B cell (primary cell): Measurements from ENCODE around the gene IPO8. TPM values are rescaled to one million over a fixed set of nuclear protein-coding genes. Genes with fewer than 3 reads are reported as not detected.

Experiments
- ATAC-seq: fragments of 200-7000 bp; cut with Tn5 transposase; one replicate; pipeline ENCODE4 v1.10.0; 2021; ENCODE audit warnings: low read depth, mild to moderate bottlenecking, moderate number of reproducible peaks, moderate library complexity
- CTCF ChIA-PET: fragments of 350-600 bp; sonication (Branson Sonifier 250); formaldehyde crosslinking; loops from one replicate; lab custom pipeline; 2021; ENCODE audit warnings: antibody characterized with exemption, inconsistent platforms; lab: Charles Lee
- POLR2A ChIA-PET: fragments of 350-600 bp; sonication (Branson Sonifier 250); formaldehyde crosslinking; loops from one replicate; lab custom pipeline; 2021; ENCODE audit warnings: antibody characterized with exemption; lab: Charles Lee
- DNase-seq: peaks from one replicate; pipeline ENCODE4 v3.0.0; 2013
- H2AFZ ChIP-seq: 2 replicates; pipeline ENCODE4 v1.6.1; 2012; ENCODE audit warnings: mild to moderate bottlenecking, low read depth, low read length; ENCODE audit not compliant: insufficient read depth, poor library complexity, severe bottlenecking
- H3K27ac ChIP-seq, 2 donors: 1 replicate in 1 of 2; 2 replicates in 1 of 2; pipeline ENCODE4 v1.5.1; 2012 to 2013; ENCODE audit warnings: low read length in 2 of 2, mild to moderate bottlenecking in 2 of 2, moderate library complexity in 1 of 2
- H3K27me3 ChIP-seq, 4 experiments: fragments of 200-600 bp in 1 of 4; sonication (generic) in 1 of 4; replicated peaks in 1 of 4; 1 replicate in 2 of 4; 2 replicates in 2 of 4; pipeline versions ENCODE4 v1.6.1 to v1.7.0; 2013 to 2016; ENCODE audit warnings: low read length in 3 of 4, mild to moderate bottlenecking in 2 of 4, mixed read lengths in 1 of 4, moderate library complexity in 1 of 4; ENCODE audit not compliant: insufficient read depth in 4 of 4, control insufficient read depth in 3 of 4; ENCODE audit errors: control extremely low read depth in 1 of 4
- H3K36me3 ChIP-seq, 2 experiments: replicated peaks in 1 of 2; 1 replicate in 1 of 2; 2 replicates in 1 of 2; pipeline versions ENCODE4 v1.6.1 to v1.7.1; 2013; ENCODE audit warnings: low read length in 1 of 2; ENCODE audit not compliant: insufficient read depth in 2 of 2, control insufficient read depth in 1 of 2; ENCODE audit errors: control extremely low read depth in 1 of 2, extremely low read depth in 1 of 2
- H3K4me1 ChIP-seq, 2 donors: fragments of 200-600 bp in 1 of 2; sonication (generic) in 1 of 2; 1 replicate in 1 of 2; 2 replicates in 1 of 2; pipeline versions ENCODE4 v1.5.1 to v1.6.1; 2013 to 2017; ENCODE audit warnings: low read length in 2 of 2; ENCODE audit not compliant: control insufficient read depth in 2 of 2, insufficient read depth in 2 of 2
- H3K4me2 ChIP-seq: replicated peaks from 2 replicates; pipeline ENCODE3; 2012; ENCODE audit warnings: mild to moderate bottlenecking, low read depth, low read length; ENCODE audit not compliant: poor library complexity, severe bottlenecking
- H3K4me3 ChIP-seq, 5 experiments: fragments of 200-600 bp in 1 of 5; sonication (generic) in 1 of 5; 1 replicate in 3 of 5; 2 replicates in 2 of 5; pipeline versions ENCODE4 v1.5.1 to v1.7.0; 2011 to 2016; ENCODE audit warnings: low read length in 4 of 5, mild to moderate bottlenecking in 4 of 5, low read depth in 2 of 5, control low read depth in 1 of 5, moderate library complexity in 1 of 5; ENCODE audit not compliant: insufficient read depth in 1 of 5; ENCODE audit errors: control extremely low read depth in 1 of 5, extremely low read depth in 1 of 5
- H3K79me2 ChIP-seq: fragments of 200-600 bp; sonication (generic); one replicate; pipeline ENCODE4 v1.6.0; 2016; ENCODE audit warnings: low read length; ENCODE audit not compliant: control insufficient read depth, insufficient read depth
- H3K9ac ChIP-seq: fragments of 200-600 bp; sonication (generic); 2 replicates; pipeline ENCODE4 v1.6.1; 2017; ENCODE audit warnings: mild to moderate bottlenecking, low read length, moderate library complexity
- H3K9me3 ChIP-seq, 3 donors: one replicate each; pipeline versions ENCODE4 v1.6.1 to v1.7.1; 2013; ENCODE audit warnings: low read length in 2 of 3; ENCODE audit not compliant: control insufficient read depth in 2 of 3, insufficient read depth in 1 of 3; ENCODE audit errors: control extremely low read depth in 1 of 3
- H4K20me1 ChIP-seq: 2 replicates; pipeline ENCODE4 v1.6.0; 2012; ENCODE audit warnings: mild to moderate bottlenecking, low read length; ENCODE audit not compliant: insufficient read depth, control insufficient read depth, poor library complexity, severe bottlenecking
- H3K27ac Mint-ChIP-seq: one replicate; pipeline ENCODE4 v1.8.0; 2021; ENCODE audit warnings: mixed read lengths
- H3K27me3 Mint-ChIP-seq: one replicate; pipeline ENCODE4 v1.8.0; 2021; ENCODE audit warnings: mixed read lengths
- H3K4me1 Mint-ChIP-seq: one replicate; pipeline ENCODE4 v1.8.0; 2021; ENCODE audit warnings: mixed read lengths
- H3K4me3 Mint-ChIP-seq: one replicate; pipeline ENCODE4 v1.8.0; 2021; ENCODE audit warnings: mixed read lengths
- H3K9me3 Mint-ChIP-seq: one replicate; pipeline ENCODE4 v1.8.0; 2022; ENCODE audit warnings: mixed read lengths; ENCODE audit not compliant: insufficient read depth
- CTCF ChIP-seq: fragments of 200-600 bp; IDR thresholded peaks from one replicate; pipeline ENCODE4 v1.8.0; 2022; ENCODE audit warnings: antibody characterized with exemption, mild to moderate bottlenecking
- EZH2 ChIP-seq: IDR thresholded peaks from 2 replicates; pipeline ENCODE4 v1.6.1; 2012; ENCODE audit warnings: borderline replicate concordance, low read depth, mild to moderate bottlenecking, moderate library complexity, low read length; ENCODE audit not compliant: insufficient read depth, poor library complexity, severe bottlenecking
- WGBS: methylation state at CpG from one replicate; pipeline ENCODE4 v1.1.5; 2013; ENCODE audit warnings: missing lambda C conversion rate; ENCODE audit not compliant: insufficient coverage; 5-methylcytosine and 5-hydroxymethylcytosine counted together
- intact Hi-C: fragments of 100-400 bp; cut with micrococcal nuclease; formaldehyde crosslinking; loops from one replicate; pipeline ENCODE4 v1.10.0; 2022
- polyA plus RNA-seq: library from polyadenylated mRNA; depleted of rRNA; stranded (reverse); fragments of >200 nt; gene quantifications from 2 replicates; pipeline ENCODE4 v1.2.3, GENCODE V29; 2012
- total RNA-seq, 2 donors: library from RNA; stranded (reverse); fragments of 120-200 nt in 1 of 2; gene quantifications; 1 replicate in 1 of 2; 2 replicates in 1 of 2; pipeline versions ENCODE4 v1.2.3 to v1.2.4, GENCODE V29; 2013 to 2022

Gene IPO8
- total and polyA plus RNA-seq, 2 donors (not counting 1 experiment from before 2014, with no cell fraction given) = 7.5 to 58.1 TPM

GRCh38 chr12:30692470-30692869 lies 3.2 kb downstream of the IPO8 start:
- Mint-ChIP-seq H3K4me3 (no peak overlapping the region), H3K4me1 (peaks cover 47% of the 10 kb centered on the region)
- WGBS = 97% methylated on average over 4 of the region's 5 CpGs

More at GRCh38 chr12:30692470-30692869, 3.2 kb downstream of the IPO8 start:
- no peak for ATAC-seq
- H3K36me3 ChIP-seq = peaks cover 0 to 4% of the 10 kb centered on the region in 2 experiments
- Mint-ChIP-seq H3K27me3 (no peaks in the 10 kb centered on the region), H3K27ac (no peak overlapping the region), H3K9me3 (no peaks in the 10 kb centered on the region)
- peaks cover 15% of the 10 kb centered on the region for H4K20me1 ChIP-seq
- CTCF ChIA-PET = interaction anchor here (1.0 kb wide), 1 partner anchor 59 kb away, joined by 3 read pairs; no protein-coding TSS in a partner anchor
- intact Hi-C loops = loop anchor here (10.0 kb wide), 1 partner anchor 1762 kb away; no protein-coding TSS in a partner anchor
- no peak overlapping the region for H2AFZ ChIP-seq
- DNase-seq = no peak
- H3K9me3 ChIP-seq = no peaks in the 10 kb centered on the region
- H3K4me3 ChIP-seq = no peak overlapping the region
- no peak overlapping the region for H3K4me2 ChIP-seq
- TF ChIP-seq EZH2 (no peak), CTCF (no peak)
- no peak overlapping the region for H3K9ac ChIP-seq
- no peaks in the 10 kb centered on the region for H3K27me3 ChIP-seq
- H3K27ac ChIP-seq = no peak overlapping the region
- POLR2A ChIA-PET = no interaction called here
- peaks cover 61% of the 10 kb centered on the region for H3K79me2 ChIP-seq
- peaks cover 27% of the 10 kb centered on the region in 2 donors for H3K4me1 ChIP-seq
